ENCODE measurements around the gene MALSU1.

The MALSU1 gene

DNA sequence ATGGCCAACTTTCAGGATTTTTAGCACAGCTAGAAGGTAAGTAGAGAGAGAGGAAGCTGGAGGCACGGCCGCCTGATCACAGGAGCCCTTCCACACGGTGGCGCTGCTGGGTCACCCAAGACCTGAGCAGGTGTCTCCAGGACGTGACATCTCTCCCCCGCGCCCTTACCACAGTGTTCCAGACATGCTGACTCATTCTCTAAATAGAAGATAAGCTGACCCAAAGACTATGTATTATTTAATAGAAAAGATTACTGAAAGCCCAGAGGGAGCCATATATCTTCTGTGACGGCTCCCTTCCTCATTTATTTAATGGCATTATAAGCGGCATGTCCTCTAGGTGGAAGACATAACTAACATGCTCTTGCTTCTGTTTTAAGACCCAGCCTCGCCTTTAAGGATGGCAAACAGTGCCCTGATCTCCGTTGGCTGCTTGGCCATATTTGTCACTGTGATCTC lies 26.0 kb upstream of the MALSU1 start:
- Histone ChIP-seq H3K27me3 (ENCODE audit: low read depth, low read length) (no peaks in the 10 kb centered on the region), H3K4me1 (ENCODE audit: low read length) (peaks cover 14% of the 10 kb centered on the region), H3K9me3 (ENCODE audit: insufficient read depth, low read length) (no peaks in the 10 kb centered on the region), H3K27ac (ENCODE audit: low read length) (peak overlapping the region; percentile 25), H3K79me2 (ENCODE audit: low read length) (no peaks in the 10 kb centered on the region), H3K36me3 (replicated peaks; ENCODE audit: low read depth, low read length) (no peaks in the 10 kb centered on the region), H2AFZ (ENCODE audit: low read depth, low read length) (peak overlapping the region; percentile 86), H4K20me1 (ENCODE audit: insufficient read depth, low read length) (no peaks in the 10 kb centered on the region), H3K9ac (ENCODE audit: low read length) (peak overlapping the region; percentile 62), H3K4me3 (ENCODE audit: low read length) (peak overlapping the region; percentile 81), H3K4me2 (ENCODE audit: low read length) (peak overlapping the region; percentile 85)
- TF ChIP-seq EZH2phosphoT487 (IDR thresholded peaks at IDR 0.05; ENCODE audit: low read depth): no peak
- TF ChIP-seq, protein P1, sequence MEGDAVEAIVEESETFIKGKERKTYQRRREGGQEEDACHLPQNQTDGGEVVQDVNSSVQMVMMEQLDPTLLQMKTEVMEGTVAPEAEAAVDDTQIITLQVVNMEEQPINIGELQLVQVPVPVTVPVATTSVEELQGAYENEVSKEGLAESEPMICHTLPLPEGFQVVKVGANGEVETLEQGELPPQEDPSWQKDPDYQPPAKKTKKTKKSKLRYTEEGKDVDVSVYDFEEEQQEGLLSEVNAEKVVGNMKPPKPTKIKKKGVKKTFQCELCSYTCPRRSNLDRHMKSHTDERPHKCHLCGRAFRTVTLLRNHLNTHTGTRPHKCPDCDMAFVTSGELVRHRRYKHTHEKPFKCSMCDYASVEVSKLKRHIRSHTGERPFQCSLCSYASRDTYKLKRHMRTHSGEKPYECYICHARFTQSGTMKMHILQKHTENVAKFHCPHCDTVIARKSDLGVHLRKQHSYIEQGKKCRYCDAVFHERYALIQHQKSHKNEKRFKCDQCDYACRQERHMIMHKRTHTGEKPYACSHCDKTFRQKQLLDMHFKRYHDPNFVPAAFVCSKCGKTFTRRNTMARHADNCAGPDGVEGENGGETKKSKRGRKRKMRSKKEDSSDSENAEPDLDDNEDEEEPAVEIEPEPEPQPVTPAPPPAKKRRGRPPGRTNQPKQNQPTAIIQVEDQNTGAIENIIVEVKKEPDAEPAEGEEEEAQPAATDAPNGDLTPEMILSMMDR (IDR thresholded peaks at IDR 0.05; ENCODE audit: low read depth, low read length): peak; percentile 75

DNA sequence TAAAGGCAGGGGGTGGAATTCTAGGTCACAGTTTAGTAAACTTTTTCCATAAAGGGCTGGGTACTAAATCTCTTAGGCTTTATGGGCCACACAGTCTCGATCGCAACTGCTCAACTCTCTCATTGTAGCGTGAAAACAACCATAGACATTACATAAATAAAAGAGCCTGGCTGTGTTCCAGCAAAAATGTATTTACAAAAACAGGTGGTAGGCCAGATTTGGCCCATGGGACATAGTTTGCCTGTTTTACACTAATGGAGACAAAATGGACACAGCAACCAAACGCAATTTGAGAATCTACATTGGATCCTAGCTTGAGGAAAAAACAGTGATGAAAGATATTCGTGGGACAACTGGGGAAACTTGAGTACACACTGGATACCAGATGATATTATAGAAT lies 23.2 kb upstream of the MALSU1 start:
- no peaks in the 10 kb centered on the region for H3K9me3 ChIP-seq (ENCODE audit: insufficient read depth, low read length)
- no peak overlapping the region for H3K9ac ChIP-seq (ENCODE audit: low read length)
- TF ChIP-seq, protein P1 (IDR thresholded peaks at IDR 0.05; ENCODE audit: low read depth, low read length): no peak
- no peak for TF ChIP-seq EZH2phosphoT487 (IDR thresholded peaks at IDR 0.05; ENCODE audit: low read depth)
- H3K4me3 ChIP-seq (ENCODE audit: low read length): no peak overlapping the region
- no peaks in the 10 kb centered on the region for H3K79me2 ChIP-seq (ENCODE audit: low read length)
- no peak overlapping the region for H3K4me2 ChIP-seq (ENCODE audit: low read length)
- H4K20me1 ChIP-seq (ENCODE audit: insufficient read depth, low read length): no peaks in the 10 kb centered on the region
- H3K36me3 ChIP-seq (replicated peaks; ENCODE audit: low read depth, low read length): no peaks in the 10 kb centered on the region
- no peak overlapping the region for H3K27ac ChIP-seq (ENCODE audit: low read length)
- H3K4me1 ChIP-seq (ENCODE audit: low read length): peaks cover 14% of the 10 kb centered on the region
- no peaks in the 10 kb centered on the region for H3K27me3 ChIP-seq (ENCODE audit: low read depth, low read length)
- no peak overlapping the region for H2AFZ ChIP-seq (ENCODE audit: low read depth, low read length)

DNA sequence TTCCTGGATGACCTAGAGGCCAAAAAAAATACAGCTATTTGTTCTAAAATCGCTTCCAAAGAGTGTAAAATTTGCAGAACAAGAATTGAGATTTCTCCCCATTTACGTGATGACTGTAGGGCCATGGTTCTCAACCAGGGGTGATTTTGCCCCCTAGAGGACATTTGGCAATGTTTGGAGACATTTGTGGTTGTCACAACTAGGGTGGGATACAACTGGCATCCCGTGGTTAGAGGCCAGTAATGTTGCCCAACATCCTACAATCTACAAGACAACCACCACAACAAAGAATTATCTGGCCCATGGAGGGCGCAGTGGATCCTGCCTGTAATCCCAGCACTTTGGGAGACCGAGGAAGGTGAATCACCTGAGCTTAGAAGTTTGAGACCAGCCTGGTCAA lies 22.8 kb upstream of the MALSU1 start:
- Histone ChIP-seq H3K4me1 (ENCODE audit: low read length) (peaks cover 14% of the 10 kb centered on the region), H2AFZ (ENCODE audit: low read depth, low read length) (no peak overlapping the region), H3K4me2 (ENCODE audit: low read length) (no peak overlapping the region), H3K36me3 (replicated peaks; ENCODE audit: low read depth, low read length) (no peaks in the 10 kb centered on the region), H3K27ac (ENCODE audit: low read length) (no peak overlapping the region), H3K9me3 (ENCODE audit: insufficient read depth, low read length) (no peaks in the 10 kb centered on the region), H3K4me3 (ENCODE audit: low read length) (no peak overlapping the region), H3K79me2 (ENCODE audit: low read length) (no peaks in the 10 kb centered on the region), H4K20me1 (ENCODE audit: insufficient read depth, low read length) (no peaks in the 10 kb centered on the region), H3K9ac (ENCODE audit: low read length) (no peak overlapping the region), H3K27me3 (ENCODE audit: low read depth, low read length) (no peaks in the 10 kb centered on the region)
- no peak for TF ChIP-seq EZH2phosphoT487 (IDR thresholded peaks at IDR 0.05; ENCODE audit: low read depth)
- TF ChIP-seq, protein P1 (IDR thresholded peaks at IDR 0.05; ENCODE audit: low read depth, low read length): peak; percentile 31

DNA sequence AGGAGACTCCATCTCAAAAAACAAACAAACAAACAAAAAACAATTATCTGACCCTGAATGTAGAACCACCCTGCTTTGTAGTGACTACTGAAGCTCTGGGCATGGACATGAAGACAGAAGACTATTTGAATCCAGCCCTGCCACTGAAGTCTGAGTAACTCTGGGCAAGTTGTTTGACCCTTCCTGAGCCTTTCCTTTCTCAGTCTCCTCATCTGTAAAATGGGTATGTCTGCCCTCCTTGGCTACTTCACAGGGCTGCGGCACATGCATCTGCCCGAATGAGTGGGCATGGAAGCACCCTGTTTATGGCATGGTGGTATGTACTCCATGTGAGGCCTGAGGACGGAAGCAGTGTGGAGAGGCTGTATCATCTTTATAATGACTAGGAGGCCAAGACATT lies 22.2 kb upstream of the MALSU1 start:
- H3K79me2 ChIP-seq (ENCODE audit: low read length): no peaks in the 10 kb centered on the region
- H3K27me3 ChIP-seq (ENCODE audit: low read depth, low read length): no peaks in the 10 kb centered on the region
- H2AFZ ChIP-seq (ENCODE audit: low read depth, low read length): 0 out of 2 replicates have a peak overlapping the region, but pooled peaks have one; percentile 12
- H3K36me3 ChIP-seq (replicated peaks; ENCODE audit: low read depth, low read length): no peaks in the 10 kb centered on the region
- TF ChIP-seq, protein P1 (IDR thresholded peaks at IDR 0.05; ENCODE audit: low read depth, low read length): no peak
- no peak for TF ChIP-seq EZH2phosphoT487 (IDR thresholded peaks at IDR 0.05; ENCODE audit: low read depth)
- H3K9ac ChIP-seq (ENCODE audit: low read length): no peak overlapping the region
- H3K27ac ChIP-seq (ENCODE audit: low read length): no peak overlapping the region
- no peaks in the 10 kb centered on the region for H4K20me1 ChIP-seq (ENCODE audit: insufficient read depth, low read length)
- H3K4me2 ChIP-seq (ENCODE audit: low read length): peak overlapping the region; percentile 9; the same call in 1 of the 2 replicates
- no peak overlapping the region for H3K4me3 ChIP-seq (ENCODE audit: low read length)
- H3K9me3 ChIP-seq (ENCODE audit: insufficient read depth, low read length): no peaks in the 10 kb centered on the region
- peaks cover 14% of the 10 kb centered on the region for H3K4me1 ChIP-seq (ENCODE audit: low read length)

All from OCI-LY3 (cell line).